GM12891 (cell line): ENCODE results near the gene ANTXR2.

Experiments
- DNase-seq: peaks from one replicate; pipeline ENCODE4 v3.0.0; 2011; ENCODE audit warnings: low spot score; ENCODE audit not compliant: insufficient read length
- FAIRE-seq: peaks from 2 replicates; lab custom pipeline; 2011; peaks lifted over from hg19 to GRCh38; lab: Jason Lieb, UNC
- PAX5 ChIP-seq: IDR thresholded peaks from 2 replicates; pipeline ENCODE4 v1.6.1; 2011; ENCODE audit warnings: low read length, moderate library complexity, mild to moderate bottlenecking; ENCODE audit not compliant: insufficient read depth, severe bottlenecking
- POLR2A ChIP-seq: IDR thresholded peaks from 2 replicates; pipeline ENCODE4 v1.6.1; 2011; ENCODE audit warnings: low read depth, low read length, control low read depth
- POLR2AphosphoS5 ChIP-seq: IDR thresholded peaks from 2 replicates; pipeline ENCODE4 v1.6.1; 2011; ENCODE audit warnings: low read depth, low read length, control low read depth
- POU2F2 ChIP-seq: IDR thresholded peaks from 2 replicates; pipeline ENCODE4 v1.6.1; 2011; ENCODE audit warnings: low read depth, mild to moderate bottlenecking, control low read depth, low read length, moderate library complexity
- SPI1 ChIP-seq: IDR thresholded peaks from 2 replicates; pipeline ENCODE4 v1.6.1; 2011; ENCODE audit warnings: low read depth, low read length, control low read depth
- TAF1 ChIP-seq: IDR thresholded peaks from 2 replicates; pipeline ENCODE4 v1.6.1; 2011; ENCODE audit warnings: low read depth, low read length, control low read depth

Gene ANTXR2

DNA sequence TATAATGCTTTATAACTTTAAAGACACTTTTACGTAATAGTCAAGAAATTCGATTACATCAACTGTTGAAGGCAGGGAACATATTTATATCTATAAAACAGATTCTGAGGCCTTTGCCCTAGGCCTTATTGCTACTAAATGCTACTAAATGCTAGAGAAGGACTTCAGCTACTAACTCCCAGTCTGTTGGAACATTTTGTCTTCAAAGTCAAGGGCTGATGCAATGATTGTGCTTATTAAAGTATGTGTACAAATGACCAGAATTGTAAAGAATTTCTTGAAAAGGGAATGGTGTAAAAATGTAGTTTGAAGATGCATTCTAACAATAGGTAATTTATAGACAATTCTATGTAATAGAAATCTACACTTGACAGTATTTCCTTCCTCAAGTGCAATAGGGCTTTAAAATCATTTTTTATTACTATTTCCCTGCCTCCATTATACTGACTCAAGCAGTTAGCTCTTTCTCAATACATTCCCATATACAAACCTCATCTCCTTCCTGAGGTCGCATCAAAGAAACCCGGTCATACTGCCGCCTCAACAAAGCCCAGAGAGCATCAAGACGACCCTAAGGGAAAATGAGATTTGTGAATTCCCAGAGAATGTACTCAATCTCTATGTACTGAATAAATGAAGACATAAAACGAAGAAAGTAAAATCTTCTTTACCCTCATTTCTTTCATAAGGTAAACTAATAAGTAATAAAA, 95.7 kb downstream of the ANTXR2 start:
- FAIRE-seq (no peak), DNase-seq (no peak)
- TF ChIP-seq POLR2AphosphoS5: no peak
- no peak for TF ChIP-seq SPI1
- TF ChIP-seq PAX5: no peak
- TF ChIP-seq POLR2A: no peak
- TF ChIP-seq POU2F2: no peak
- TF ChIP-seq TAF1: no peak

DNA sequence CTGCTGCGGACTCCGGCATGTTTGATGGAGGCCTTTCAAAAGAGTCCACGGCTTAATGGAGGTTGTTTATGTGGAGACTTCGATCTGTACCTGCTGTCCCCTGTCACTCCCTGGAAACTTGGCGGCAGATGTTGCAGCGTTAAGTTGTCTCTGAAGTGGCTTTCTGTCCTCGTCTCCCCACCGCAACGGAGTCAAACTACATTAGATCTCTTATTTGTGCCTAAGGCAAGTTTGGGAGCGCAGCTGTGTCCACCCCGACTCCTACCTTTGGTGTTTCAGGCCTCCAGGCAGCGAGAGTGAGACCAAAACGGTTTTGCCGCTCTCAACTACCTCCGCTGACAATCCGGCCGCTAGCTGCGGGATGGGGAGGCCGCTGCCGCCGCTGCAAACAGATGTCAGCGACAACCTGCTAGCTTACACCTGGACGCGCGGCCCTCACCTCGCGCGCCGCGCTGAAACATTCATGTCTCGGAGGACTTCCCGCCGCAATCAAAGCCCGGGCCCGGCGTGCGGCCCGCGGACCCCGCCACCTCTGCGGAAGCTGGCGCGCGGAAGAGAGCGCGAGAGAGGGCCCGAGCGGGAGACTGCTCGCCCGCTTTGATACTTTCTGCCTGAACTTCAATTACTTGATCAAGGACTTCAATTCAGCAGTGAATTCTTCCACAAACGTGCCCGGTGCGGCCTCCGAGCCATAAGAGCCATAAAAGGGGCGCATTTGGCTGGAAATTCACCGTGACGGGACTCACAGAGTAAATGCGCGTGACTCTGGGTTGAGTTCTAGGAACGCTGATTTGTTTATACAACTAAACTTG, 108.4 kb downstream of the ANTXR2 start:
- TF ChIP-seq POU2F2 (no peak), POLR2A (no peak), POLR2AphosphoS5 (no peak), PAX5 (no peak), SPI1 (no peak), TAF1 (no peak)
- FAIRE-seq (no peak), DNase-seq (no peak)

DNA sequence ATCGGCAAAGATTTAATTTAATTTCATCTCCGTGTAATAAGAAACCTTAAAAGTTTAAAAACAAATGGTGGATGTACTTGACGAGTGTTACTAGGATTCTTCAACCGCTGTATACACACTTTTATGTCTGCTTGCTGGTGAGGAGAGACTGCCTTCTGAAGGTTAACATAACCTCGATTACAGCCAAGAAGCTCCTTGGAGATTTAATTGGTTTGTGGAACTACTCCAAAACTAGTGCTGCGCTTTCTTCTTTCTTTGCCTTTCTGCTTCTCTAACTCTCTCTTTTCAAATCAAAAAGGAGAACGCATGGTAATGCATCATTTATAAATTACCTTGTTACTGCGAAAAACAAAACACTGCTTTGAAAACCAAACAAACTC, 109.0 kb downstream of the ANTXR2 start:
- TF ChIP-seq POU2F2: no peak
- TF ChIP-seq TAF1: no peak
- no peak for TF ChIP-seq POLR2AphosphoS5
- no peak for TF ChIP-seq POLR2A
- no peak for TF ChIP-seq PAX5
- TF ChIP-seq SPI1: no peak
- FAIRE-seq: no peak

DNA sequence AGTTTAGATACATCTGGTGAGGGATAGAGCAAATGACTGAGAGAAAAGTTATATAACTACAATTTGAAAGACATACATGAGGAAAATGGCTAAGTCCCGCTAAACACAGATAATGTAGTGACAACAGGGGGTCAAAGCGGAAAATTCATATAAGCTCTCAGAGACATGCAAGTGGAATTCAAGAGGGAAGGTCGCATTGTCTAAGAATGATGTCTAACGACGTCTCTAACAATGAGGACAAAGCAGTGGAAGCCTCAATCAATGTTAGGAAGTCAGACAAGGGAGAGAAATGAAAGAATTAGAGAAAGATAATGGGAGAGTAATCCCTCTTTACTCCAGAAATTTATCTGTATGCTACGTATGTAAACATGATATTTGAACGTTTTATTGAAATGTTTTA, 113.4 kb downstream of the ANTXR2 start:
- DNase-seq (no peak), FAIRE-seq (no peak)
- TF ChIP-seq TAF1 (no peak), POLR2AphosphoS5 (no peak), PAX5 (no peak)

More for the DNA sequence above, 109.0 kb downstream of the ANTXR2 start:
- no peak for DNase-seq

DNA sequence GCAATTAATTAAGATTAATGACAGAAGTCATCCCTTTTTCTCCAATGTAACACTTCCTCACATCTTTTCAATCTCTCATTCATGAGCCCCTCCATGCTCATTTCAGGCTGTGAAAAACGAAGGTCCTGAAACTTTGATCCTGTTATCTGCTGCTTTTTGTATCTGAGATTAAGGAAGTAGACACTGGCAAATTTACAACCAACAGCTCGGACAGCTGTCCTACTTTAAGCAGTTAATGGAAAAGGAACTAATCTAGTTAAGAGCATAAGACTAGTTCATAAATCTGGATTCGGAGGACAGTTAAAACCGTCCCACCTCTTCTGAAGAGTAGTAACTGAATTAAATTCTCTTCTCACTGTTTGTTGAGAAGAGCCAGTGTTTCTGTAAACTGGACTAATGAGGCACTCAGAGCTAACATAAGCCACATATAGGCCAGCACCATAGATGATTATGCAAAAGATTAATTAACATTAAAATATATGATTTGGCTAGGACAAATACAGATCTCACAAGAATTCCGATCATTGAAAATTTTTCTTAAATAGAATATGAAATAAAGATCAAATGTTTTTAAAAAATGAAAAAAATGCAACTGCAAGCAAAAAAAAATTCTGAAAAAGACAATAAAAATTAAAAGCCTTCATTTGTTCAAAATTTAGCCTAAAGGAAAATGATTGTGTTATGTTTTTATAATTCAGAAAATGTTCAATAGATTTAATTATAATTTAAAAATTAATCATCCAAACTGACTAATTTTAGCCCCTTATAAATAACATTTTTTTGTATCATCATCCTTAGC, 114.4 kb downstream of the ANTXR2 start:
- FAIRE-seq (no peak), DNase-seq (no peak)
- TF ChIP-seq SPI1 (no peak), POU2F2 (no peak), TAF1 (no peak), PAX5 (no peak), POLR2A (no peak), POLR2AphosphoS5 (no peak)

DNA sequence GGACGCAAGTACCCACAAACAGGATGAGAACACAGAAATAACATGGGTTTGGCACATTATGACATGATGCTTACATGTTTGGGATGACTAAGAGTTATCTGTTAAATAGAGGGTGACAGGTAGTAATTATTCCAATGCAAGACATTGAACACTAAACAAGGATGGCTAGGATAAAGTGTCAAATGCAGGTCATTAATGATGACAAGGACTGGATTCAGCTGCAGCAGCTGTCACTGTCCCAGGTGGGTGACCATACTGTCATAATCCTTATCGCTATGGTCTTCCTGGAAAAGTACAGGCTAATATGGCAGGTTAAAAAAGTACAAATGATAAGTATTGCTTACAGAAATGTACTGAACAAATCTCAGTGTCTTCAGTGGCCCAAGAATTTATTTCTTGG, 123.9 kb downstream of the ANTXR2 start:
- DNase-seq (no peak), FAIRE-seq (no peak)
- TF ChIP-seq POLR2A (no peak), TAF1 (no peak), PAX5 (no peak), POU2F2 (no peak), POLR2AphosphoS5 (no peak), SPI1 (no peak)

DNA sequence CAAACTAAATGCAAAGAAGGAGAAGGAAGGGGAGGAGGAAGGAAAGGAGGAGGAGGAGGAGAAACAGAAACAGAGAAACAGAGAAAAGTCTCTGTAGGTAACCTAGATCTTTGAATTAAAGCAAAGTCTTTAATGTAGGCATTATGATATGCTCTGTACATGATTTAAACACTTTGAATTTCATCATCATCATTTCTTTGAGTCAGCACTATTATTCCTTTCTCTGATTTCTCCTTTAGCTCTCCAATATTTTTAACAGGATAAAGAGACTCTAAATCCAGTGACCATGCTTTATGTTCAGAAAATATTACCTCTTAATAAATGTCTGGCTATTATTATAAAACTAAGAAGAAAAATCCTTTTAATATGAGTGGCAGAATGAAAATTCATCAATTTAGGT, 124.3 kb downstream of the ANTXR2 start:
- no peak for DNase-seq
- FAIRE-seq: no peak
- TF ChIP-seq PAX5 (no peak), POLR2A (no peak), POLR2AphosphoS5 (no peak), SPI1 (no peak), POU2F2 (no peak), TAF1 (no peak)

DNA sequence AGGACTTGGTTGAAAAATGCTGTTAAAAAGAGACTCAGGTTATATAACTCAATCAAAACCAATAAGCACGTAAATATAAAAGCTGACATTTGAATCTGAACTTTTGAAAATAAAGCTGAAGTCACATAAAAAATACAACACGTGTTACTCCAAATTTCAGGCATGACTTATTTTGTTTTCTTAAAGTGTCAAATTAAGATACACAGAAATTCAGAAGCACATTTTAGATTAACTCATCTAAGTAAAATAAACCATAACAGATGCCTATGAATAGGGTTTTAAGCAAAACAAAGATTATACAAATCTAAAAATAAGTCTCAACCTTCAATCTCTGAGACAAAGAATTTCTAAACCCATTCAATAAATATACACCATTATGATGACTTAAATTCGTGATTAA, 124.8 kb downstream of the ANTXR2 start:
- FAIRE-seq (no peak), DNase-seq (no peak)
- TF ChIP-seq SPI1: no peak

DNA sequence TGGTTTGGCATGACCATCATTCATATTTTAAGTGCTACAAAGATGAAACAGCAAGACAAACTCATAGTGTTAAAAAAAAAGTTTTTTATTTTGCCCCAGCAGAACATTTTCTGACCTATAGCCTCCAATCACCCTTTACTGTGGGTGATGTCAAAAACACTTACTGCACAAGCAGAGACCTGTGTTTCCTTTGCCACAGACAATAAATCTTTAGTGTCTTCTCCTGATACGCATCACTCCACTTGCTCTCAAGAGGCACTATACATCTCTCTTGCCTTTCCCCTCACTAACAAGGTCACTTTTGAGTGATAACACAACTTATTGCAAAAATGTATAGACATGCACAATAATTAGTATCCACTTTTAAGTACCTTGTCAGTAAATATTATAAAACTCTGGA, 125.6 kb downstream of the ANTXR2 start:
- FAIRE-seq (no peak), DNase-seq (no peak)
- TF ChIP-seq TAF1 (no peak), POLR2AphosphoS5 (no peak), PAX5 (no peak), POU2F2 (no peak), POLR2A (no peak), SPI1 (no peak)

DNA sequence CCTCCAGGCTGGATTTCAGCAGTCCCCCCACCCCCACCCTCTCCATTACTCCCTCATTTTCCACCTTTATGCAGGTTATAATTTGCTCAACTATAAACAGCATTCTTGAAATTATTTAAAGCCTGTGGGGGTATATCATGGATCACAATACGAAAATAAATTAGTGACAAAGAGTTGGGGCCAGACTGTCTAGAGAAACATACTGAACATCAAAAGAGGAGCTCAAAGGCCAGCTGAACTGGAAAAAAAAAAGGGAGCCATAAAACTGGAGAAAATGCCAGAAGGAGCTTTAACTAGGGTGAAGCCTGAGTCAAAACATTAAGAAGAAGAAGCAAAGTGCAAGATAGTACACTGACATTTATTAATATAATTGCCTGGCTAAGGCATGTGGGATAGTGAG, 137.8 kb downstream of the ANTXR2 start:
- no peak for TF ChIP-seq POU2F2
- TF ChIP-seq POLR2A: no peak
- no peak for TF ChIP-seq TAF1
- TF ChIP-seq PAX5: no peak
- no peak for TF ChIP-seq POLR2AphosphoS5
- no peak for TF ChIP-seq SPI1
- no peak for FAIRE-seq
- no peak for DNase-seq
